Pons (tissue), 1 donor: ENCODE data around the gene PORCN.
A peak's percentile ranks its signal among the peaks of the same experiment; 100 is the strongest.
"Not testable (repeated sequence)": the region's sequence is repeated elsewhere in the genome, so short reads cannot be mapped to it uniquely, and the experiment has no call there.

ENCODE experiments used
- DNase-seq: peaks from one replicate; pipeline ENCODE4 v3.0.0-alpha.2; 2016; ENCODE audit warnings: low spot score

Gene PORCN

GRCh38 chrX:48513670-48514069 lies 4.9 kb downstream of the PORCN start:
- DNase-seq, result no peak

- no peak for DNase-seq
Measured at GRCh38 chrX:48514126-48514806, 5.5 kb downstream of the PORCN start.

GRCh38 chrX:48514868-48515460 lies 6.2 kb downstream of the PORCN start:
- no peak for DNase-seq

GRCh38 chrX:48515842-48516241 lies 7.0 kb downstream of the PORCN start:
- no peak for DNase-seq

- no peak for DNase-seq
Measured at GRCh38 chrX:48516285-48516684, 7.5 kb downstream of the PORCN start.

GRCh38 chrX:48516987-48517386 lies 8.2 kb downstream of the PORCN start:
- DNase-seq, result no peak

GRCh38 chrX:48519481-48519880 lies 10.7 kb downstream of the PORCN start:
- DNase-seq, result not testable (repeated sequence)

GRCh38 chrX:48520455-48520854 lies 11.7 kb downstream of the PORCN start:
- DNase-seq, result no peak

- peak; percentile 28 for DNase-seq
Measured at GRCh38 chrX:48520976-48521352, 12.2 kb downstream of the PORCN start.

GRCh38 chrX:48521353-48522243 lies 12.8 kb downstream of the PORCN start, which contains the start of gene EBP:
Gene EBP (plus strand): TSS chrX:48521808. CDS start chrX:48523772, 1,964 bp downstream.
- peak; percentile 84 for DNase-seq

GRCh38 chrX:48522291-48522690 lies 13.5 kb downstream of the PORCN start:
- no peak for DNase-seq

- no peak for DNase-seq
Measured at GRCh38 chrX:48523682-48524081, 14.9 kb downstream of the PORCN start.

- DNase-seq, result not testable (repeated sequence)
Measured at GRCh38 chrX:48525853-48526252, 17.1 kb downstream of the PORCN start.

GRCh38 chrX:48530736-48531135 lies 21.9 kb downstream of the PORCN start:
- DNase-seq, result no peak

- DNase-seq, result no peak
Measured at GRCh38 chrX:48531358-48531959, 22.7 kb downstream of the PORCN start.

- no peak for DNase-seq
Measured at GRCh38 chrX:48532161-48532560, 23.4 kb downstream of the PORCN start.

GRCh38 chrX:48533165-48533564 lies 24.4 kb downstream of the PORCN start:
- DNase-seq, result no peak

GRCh38 chrX:48538641-48539344 lies 30.0 kb downstream of the PORCN start:
- no peak for DNase-seq

GRCh38 chrX:48539345-48540027 lies 30.7 kb downstream of the PORCN start, which contains the start of gene TBC1D25:
Gene TBC1D25 (plus strand): TSS chrX:48539714. CDS start chrX:48539798, 84 bp downstream.
- DNase-seq, result peak; percentile 94

- DNase-seq, result peak; percentile 38
Measured at GRCh38 chrX:48540028-48540375, 31.2 kb downstream of the PORCN start.

GRCh38 chrX:48540480-48540879 lies 31.7 kb downstream of the PORCN start:
- DNase-seq, result no peak
